Measurements from ENCODE around the gene UFD1.
A peak's percentile ranks its signal among the peaks of the same experiment; 100 is the strongest.
"Not testable (repeated sequence)": the region's sequence is repeated elsewhere in the genome, so short reads cannot be mapped to it uniquely, and the experiment has no call there.

Gene UFD1

GRCh38 chr22:19460036-19460435, 19.0 kb downstream of the UFD1 start:
- DNase-seq = no peak
- in situ Hi-C loops (cut with HindIII; ENCODE audit: low pct_ligation_motif_present, low pct_unique_long_range_greater_than_20kb, low sequenced_read_pairs) = no loop called here

- DNase-seq = no peak
- in situ Hi-C loops (cut with HindIII; ENCODE audit: low pct_ligation_motif_present, low pct_unique_long_range_greater_than_20kb, low sequenced_read_pairs) = no loop called here
Measured at GRCh38 chr22:19457828-19458428, 21.1 kb downstream of the UFD1 start.

- no peak for DNase-seq
- in situ Hi-C loops (cut with HindIII; ENCODE audit: low pct_ligation_motif_present, low pct_unique_long_range_greater_than_20kb, low sequenced_read_pairs) = no loop called here
Measured at GRCh38 chr22:19456541-19456940, 22.5 kb downstream of the UFD1 start.

- in situ Hi-C loops (cut with HindIII; ENCODE audit: low pct_ligation_motif_present, low pct_unique_long_range_greater_than_20kb, low sequenced_read_pairs) = no loop called here
- no peak for DNase-seq
Measured at GRCh38 chr22:19455585-19456370, 23.2 kb downstream of the UFD1 start.

GRCh38 chr22:19455033-19455432, 24.0 kb downstream of the UFD1 start:
- DNase-seq = no peak
- in situ Hi-C loops (cut with HindIII; ENCODE audit: low pct_ligation_motif_present, low pct_unique_long_range_greater_than_20kb, low sequenced_read_pairs) = no loop called here

- in situ Hi-C loops (cut with HindIII; ENCODE audit: low pct_ligation_motif_present, low pct_unique_long_range_greater_than_20kb, low sequenced_read_pairs) = no loop called here
Measured at GRCh38 chr22:19454156-19454555, 24.8 kb downstream of the UFD1 start.

GRCh38 chr22:19453718-19454117, 25.3 kb downstream of the UFD1 start:
- in situ Hi-C loops (cut with HindIII; ENCODE audit: low pct_ligation_motif_present, low pct_unique_long_range_greater_than_20kb, low sequenced_read_pairs) = no loop called here
- no peak for DNase-seq

More at GRCh38 chr22:19454156-19454555, 24.8 kb downstream of the UFD1 start:
- no peak for DNase-seq

GRCh38 chr22:19451570-19451969, 27.4 kb downstream of the UFD1 start:
- no peak for DNase-seq
- in situ Hi-C loops (cut with HindIII; ENCODE audit: low pct_ligation_motif_present, low pct_unique_long_range_greater_than_20kb, low sequenced_read_pairs) = no loop called here

- no peak for DNase-seq
- in situ Hi-C loops (cut with HindIII; ENCODE audit: low pct_ligation_motif_present, low pct_unique_long_range_greater_than_20kb, low sequenced_read_pairs) = no loop called here
Measured at GRCh38 chr22:19450363-19451175, 28.4 kb downstream of the UFD1 start.

- DNase-seq = no peak
- in situ Hi-C loops (cut with HindIII; ENCODE audit: low pct_ligation_motif_present, low pct_unique_long_range_greater_than_20kb, low sequenced_read_pairs) = no loop called here
Measured at GRCh38 chr22:19449422-19449767, 29.6 kb downstream of the UFD1 start.

- in situ Hi-C loops (cut with HindIII; ENCODE audit: low pct_ligation_motif_present, low pct_unique_long_range_greater_than_20kb, low sequenced_read_pairs) = no loop called here
- DNase-seq = no peak
Measured at GRCh38 chr22:19448739-19449421, 30.1 kb downstream of the UFD1 start.

GRCh38 chr22:19448076-19448607, 30.9 kb downstream of the UFD1 start:
- peak; percentile 59 for DNase-seq

GRCh38 chr22:19447330-19448075, 31.5 kb downstream of the UFD1 start, which contains the start of gene C22orf39:
Gene C22orf39, minus strand, starts transcription at chr22:19447711. Its CDS starts 23 bp downstream, at chr22:19447688.
- in situ Hi-C loops (cut with HindIII; ENCODE audit: low pct_ligation_motif_present, low pct_unique_long_range_greater_than_20kb, low sequenced_read_pairs) = no loop called here
- peak; percentile 89 for DNase-seq

More at GRCh38 chr22:19448076-19448607, 30.9 kb downstream of the UFD1 start:
- in situ Hi-C loops (cut with HindIII; ENCODE audit: low pct_ligation_motif_present, low pct_unique_long_range_greater_than_20kb, low sequenced_read_pairs) = no loop called here

GRCh38 chr22:19446603-19447329, 32.2 kb downstream of the UFD1 start:
- DNase-seq = no peak
- in situ Hi-C loops (cut with HindIII; ENCODE audit: low pct_ligation_motif_present, low pct_unique_long_range_greater_than_20kb, low sequenced_read_pairs) = no loop called here

- DNase-seq; in situ Hi-C loops (cut with HindIII; ENCODE audit: low pct_ligation_motif_present, low pct_unique_long_range_greater_than_20kb, low sequenced_read_pairs): not testable (repeated sequence)
Measured at GRCh38 chr22:19445279-19445982, 33.6 kb downstream of the UFD1 start.

- in situ Hi-C loops (cut with HindIII; ENCODE audit: low pct_ligation_motif_present, low pct_unique_long_range_greater_than_20kb, low sequenced_read_pairs) = no loop called here
- no peak for DNase-seq
Measured at GRCh38 chr22:19443544-19444211, 35.3 kb downstream of the UFD1 start.

All from ACHN (cell line).